HG02852 (cell line): ENCODE data around the gene EEF2.
"Not testable (repeated sequence)": the region's sequence is repeated elsewhere in the genome, so short reads cannot be mapped to it uniquely, and the experiment has no call there.

Experiments
- ATAC-seq: cut with Tn5 transposase; IDR thresholded peaks from one replicate; pipeline ENCODE4 v1.9.1; 2021; ENCODE audit warnings: mild to moderate bottlenecking, moderate library complexity; ENCODE audit not compliant: unreplicated experiment

EEF2 gene

DNA sequence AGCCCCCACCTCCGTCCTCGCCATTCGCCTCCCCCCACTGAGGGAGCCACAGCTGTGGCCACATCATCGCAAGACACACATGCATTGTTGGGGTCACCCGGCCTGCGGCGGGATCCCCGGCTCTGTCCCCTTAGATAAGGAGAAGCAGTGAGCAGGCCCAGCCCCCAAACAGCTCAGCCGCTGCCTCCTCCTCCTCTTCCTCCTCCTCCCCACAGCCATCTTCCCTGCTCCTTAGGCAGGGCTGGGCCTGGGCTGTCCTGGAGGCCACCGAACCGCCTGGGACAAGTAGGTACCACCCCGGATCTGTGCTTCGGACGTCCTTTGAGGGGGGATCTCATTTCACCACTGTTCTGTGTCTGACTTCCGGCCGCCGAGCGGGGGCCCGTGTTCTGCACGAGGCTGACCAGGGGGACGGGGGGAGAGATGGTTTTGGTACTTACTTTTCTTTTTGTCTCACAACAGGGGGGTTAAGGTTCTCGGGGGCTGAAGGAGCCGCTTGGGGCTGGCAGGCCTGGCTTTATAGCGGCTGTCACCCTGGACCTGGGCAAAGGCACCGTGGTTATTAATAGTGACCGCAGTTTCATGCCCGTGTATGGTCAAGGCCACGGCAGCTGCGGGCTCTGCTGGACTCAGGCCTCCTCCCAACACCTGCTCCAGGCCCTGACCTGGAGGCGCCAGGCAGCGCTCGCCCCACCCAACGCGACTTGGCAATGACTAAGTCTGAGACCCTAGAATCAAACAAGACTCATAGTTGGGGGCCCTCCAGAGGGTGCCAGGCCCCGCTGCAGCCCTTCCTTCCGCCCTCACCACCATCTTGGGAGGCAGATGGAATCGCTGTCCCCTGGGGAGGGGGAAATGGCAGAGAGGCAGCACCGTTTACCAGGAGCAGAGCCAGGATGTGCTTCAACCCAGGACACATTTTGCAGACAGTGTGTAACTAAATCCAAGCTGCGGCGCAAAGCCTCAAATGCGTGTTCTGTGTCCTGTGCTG, 34.1 kb downstream of the EEF2 start:
- no peak for ATAC-seq

DNA sequence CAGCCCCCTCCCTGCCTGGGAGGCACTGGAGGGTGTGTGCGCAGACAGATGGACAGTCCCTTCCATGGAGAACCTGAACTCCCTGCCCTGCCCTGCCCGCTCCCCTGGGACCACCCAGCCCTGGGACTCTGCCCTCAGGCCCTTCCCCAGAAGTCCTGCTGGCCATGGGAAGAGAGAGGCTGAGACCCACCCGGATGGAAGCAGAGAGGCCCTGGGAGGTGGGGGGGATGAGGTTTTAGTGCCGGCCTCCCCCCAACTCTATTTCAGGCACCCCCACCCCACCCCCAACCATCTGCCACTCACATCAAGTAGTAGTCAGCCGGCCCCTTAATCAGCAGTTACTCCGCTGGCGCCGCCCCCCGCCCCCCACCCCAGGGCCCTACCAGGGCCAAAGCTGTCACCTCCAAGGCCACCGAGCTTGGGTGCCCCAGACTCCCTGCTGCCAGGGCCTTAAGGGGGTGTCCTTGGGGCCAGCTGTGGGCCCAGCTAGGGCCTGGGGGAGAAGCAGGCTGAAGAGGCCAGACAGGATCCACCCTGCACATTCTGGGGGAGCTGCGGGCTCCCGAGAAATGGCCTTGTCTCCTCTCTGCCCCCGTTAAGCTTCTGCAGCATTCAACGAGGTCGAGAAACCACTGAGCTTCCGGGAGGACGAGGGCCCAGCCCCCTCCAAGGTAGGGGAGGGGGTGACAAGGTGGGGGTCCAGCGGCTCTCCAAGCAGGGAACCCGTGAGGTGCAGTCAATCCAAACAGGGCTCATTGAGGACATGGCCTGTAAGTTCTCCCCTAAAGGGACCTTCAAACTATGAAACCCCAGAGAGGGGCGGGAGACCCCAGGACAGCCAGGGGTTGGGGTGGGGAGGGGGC, 35.0 kb downstream of the EEF2 start:
- ATAC-seq, result no peak

GRCh38 chr19:3949294-3949693, 36.0 kb downstream of the EEF2 start:
- ATAC-seq, result no peak

DNA sequence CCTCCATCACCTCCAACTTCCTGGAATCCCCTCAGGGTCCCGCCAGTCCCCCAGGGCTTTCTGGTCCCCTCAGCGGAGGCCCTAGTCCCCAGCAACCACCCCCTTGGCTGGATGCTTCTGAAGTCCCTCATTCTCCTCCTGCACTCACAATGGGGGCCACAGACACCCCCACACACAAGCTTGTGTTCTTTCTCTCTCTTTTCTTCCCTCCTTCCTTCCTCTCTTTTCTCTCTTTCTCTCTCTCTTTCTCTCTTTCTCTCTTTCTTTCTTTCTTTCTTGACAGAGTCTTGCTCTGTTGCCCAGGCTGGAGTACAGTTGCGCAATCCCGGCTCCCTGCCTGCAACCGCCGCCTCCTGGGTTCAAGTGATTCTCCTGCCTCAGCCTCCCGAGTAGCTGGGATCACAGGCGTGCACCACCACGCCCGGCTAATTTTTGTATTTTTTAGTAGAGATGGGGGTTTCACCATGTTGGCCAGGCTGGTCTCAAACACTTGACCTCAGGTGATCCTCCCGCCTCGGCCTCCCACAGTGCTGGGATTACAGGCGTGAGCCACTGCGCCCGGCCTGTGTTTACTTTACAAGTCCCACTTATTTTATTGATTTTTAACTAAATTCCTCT, 37.8 kb downstream of the EEF2 start:
- ATAC-seq, result not testable (repeated sequence)

DNA sequence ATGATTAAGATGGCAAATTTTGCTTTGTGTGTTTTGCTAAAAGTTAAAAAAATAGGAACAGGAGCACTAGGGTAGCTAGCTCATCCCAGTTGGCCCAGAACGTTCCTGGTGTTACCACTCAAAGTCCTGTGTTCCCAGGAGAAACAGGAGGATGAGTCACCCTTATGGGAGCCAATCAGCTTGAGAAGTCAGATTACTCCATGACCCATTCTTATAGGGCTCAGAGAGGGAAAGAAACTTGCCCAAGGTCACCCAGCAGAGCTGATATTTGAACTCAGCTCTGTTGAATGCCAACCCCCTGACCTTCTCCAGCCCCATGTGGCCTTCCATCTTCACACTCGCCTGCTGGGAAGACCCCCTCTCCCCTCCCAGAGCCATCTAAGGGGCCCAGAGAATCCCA, 39.4 kb downstream of the EEF2 start:
- no peak for ATAC-seq

DNA sequence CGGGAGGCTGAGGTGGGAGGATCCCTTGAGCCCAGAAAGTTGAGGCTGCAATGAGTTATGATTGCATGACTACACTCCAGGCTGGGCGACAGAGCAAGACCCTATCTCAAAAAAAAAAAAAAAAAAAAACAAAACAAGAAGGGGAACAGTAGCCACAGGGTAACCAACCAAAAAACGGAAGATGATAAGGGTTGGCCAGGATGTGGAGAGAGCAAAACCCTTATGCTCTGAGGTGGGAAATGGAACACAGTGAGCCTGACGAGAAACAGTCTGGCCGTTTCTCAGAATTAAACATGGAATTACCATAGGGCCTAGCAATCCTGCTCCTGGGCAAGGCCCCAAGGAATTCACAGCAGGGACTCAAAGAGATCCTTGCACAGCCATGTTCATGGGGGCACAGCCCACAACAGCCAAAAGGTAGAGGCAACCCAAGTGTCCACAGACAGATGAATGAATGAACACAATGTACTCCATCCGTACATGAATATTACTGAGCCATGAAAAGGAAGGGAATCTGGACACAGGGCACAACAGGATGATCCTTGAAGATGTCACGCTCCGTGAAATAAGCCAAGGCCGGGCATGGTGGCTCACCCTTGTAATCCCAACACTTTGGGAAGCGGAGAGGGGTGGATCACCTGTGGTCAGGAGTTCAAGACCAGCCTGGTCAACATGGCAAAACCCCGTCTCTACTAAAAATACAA, 41.1 kb downstream of the EEF2 start:
- ATAC-seq, result no peak

DNA sequence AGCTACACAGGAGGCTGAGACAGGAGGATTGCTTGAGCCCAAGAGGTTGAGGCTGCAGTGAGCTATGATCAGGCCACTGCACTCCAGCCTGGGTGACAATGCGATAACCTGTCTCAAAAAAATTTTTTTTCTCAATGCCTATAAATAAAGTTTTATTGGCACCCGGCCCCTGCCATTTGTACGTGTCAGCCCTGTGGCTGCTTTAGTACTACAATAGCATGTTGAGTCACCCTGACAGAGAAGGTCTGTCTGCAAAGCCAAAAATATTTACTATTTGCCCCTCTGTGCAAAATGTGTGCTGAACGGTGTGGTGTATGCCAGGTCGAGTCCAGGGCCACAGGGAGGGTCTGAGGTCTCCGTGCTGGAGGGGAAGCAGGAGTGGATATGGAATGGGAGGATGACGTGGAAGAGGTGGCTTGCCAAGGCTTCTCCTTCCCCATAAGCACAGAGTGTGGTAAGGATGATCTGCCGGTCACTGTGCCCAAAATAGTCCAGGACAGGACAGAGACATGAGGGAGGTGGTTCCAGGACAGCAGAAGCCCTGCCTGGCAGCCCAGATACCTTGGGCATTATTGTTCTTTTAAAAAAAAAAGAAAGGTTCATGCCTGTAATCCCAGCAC, 42.4 kb downstream of the EEF2 start:
- ATAC-seq, result no peak

DNA sequence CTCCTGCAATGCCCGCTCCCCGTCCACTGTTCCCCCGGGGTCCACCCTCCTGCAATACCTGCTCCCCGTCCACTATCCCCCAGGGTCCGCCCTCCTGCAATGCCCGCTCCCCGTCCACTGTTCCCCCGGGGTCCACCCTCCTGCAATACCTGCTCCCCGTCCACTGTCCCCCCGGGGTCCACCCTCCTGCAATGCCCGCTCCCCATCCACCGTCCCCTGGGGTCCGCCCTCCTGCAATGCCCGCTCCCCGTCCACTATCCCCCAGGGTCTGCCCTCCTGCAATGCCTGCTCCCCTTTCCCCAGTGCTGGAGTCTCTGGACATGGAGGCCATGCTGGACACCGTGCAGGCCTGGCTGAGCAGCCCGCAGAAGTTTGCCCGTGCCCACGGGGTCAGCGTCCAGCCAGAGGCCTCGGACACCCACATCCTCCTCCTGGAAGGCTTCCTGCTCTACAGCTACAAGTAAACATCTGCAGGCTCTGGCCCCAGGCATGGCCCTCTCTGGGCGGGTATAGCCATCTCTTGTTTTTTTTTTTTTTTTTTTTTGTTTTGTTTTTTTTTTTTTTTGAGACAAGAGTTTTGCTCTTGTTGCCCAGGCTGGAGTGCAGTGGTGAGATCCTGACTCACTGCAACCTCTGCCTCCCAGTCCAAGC, 46.8 kb downstream of the EEF2 start:
- not testable (repeated sequence) for ATAC-seq

GRCh38 chr19:3936506-3937442, 48.5 kb downstream of the EEF2 start:
- ATAC-seq, result no peak

DNA sequence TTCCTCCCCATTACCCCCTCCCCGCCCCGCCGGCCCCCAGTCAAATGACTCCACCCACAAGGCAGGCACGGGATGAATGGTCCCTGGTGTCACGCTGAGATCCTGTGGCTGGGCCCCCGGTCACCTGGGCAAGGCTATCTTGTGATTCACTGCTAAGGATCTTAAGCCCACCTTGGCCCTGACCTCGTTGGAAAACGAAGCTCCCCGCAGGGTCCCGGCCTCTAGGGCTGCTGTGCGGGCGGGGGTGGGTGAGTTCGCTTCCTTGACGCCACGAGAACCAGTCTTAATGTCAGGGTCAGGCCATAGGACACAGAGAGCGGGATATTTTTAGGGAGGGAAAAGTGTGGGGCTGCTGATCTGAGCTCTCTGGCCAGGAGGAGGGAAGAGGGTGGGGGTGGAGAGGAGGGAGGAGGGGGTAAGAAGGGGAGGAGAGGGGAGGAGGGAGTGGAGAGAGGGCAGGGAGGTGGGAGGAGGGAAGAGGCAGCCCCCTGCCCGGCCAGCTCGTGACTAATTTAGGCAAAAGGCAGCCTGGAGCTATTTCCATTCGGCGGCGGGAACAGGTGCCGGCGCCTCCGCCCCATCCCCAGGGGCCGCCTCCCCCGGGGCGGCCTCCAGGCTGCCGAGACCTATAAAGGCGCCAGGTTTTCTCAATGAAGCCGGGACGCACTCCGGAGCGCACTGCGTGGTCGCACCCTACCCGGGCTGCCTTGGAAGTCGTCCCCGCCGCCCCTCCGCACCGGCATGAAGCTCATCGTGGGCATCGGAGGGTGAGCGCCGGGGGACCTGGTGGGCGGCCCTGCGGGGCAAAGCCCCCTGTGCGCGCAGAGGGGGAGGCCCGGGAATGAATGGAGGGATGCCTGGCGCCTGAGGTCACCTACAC, 52.1 kb downstream of the EEF2 start, which contains the start of gene NMRK2:
NMRK2 (plus strand) TSS at position 139 of the 880 bp plus-strand sequence; CDS start at position 742, 603 bp downstream.
- ATAC-seq, result no peak

DNA sequence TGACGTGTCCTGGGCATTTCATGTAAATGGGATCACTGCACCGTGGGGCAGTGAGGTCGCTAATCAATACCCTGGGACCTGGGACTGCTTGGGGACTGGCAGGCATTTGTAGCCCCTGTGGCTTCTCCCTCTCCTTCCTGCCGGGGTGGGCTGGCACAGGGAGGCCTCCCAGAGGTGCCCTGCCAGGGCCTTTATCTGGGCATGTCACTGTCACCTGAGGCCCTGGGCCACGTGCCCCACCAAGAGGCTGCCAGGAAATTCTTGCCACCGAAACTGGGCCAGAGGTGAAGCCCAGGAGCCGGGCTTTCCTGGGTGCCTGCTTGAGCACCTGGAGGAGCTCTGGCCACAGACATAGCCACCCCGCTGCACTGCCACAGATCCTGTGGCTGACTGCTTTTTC, 54.2 kb downstream of the EEF2 start:
- ATAC-seq, result no peak
